Parathyroid adenoma (tissue), 2 donors: ENCODE data around the gene ABHD12.

Experiments used
- H2AFZ ChIP-seq: fragments of 300-600 bp; sonication (generic); one replicate; pipeline ENCODE4 v1.7.0; 2017; ENCODE audit warnings: antibody characterized with exemption, mild to moderate bottlenecking
- H3K27ac ChIP-seq: fragments of 300-600 bp; sonication (generic); one replicate; pipeline ENCODE4 v1.7.0; 2017
- H3K27me3 ChIP-seq: fragments of 300-600 bp; sonication (generic); one replicate; pipeline ENCODE4 v1.7.0; 2017; ENCODE audit warnings: low read length; ENCODE audit not compliant: control insufficient read depth, insufficient read depth
- H3K36me3 ChIP-seq: fragments of 300-600 bp; sonication (generic); one replicate; pipeline ENCODE4 v1.7.0; 2017; ENCODE audit warnings: low read length; ENCODE audit not compliant: control insufficient read depth, insufficient read depth
- H3K4me1 ChIP-seq: fragments of 300-600 bp; sonication (generic); one replicate; pipeline ENCODE4 v1.7.0; 2017; ENCODE audit warnings: control low read depth
- H3K4me2 ChIP-seq: fragments of 300-600 bp; sonication (generic); one replicate; pipeline ENCODE4 v1.7.0; 2017; ENCODE audit warnings: low read length
- H3K4me3 ChIP-seq: fragments of 300-600 bp; sonication (generic); one replicate; pipeline ENCODE4 v1.7.0; 2017; ENCODE audit warnings: low read depth, low read length
- H3K79me2 ChIP-seq: fragments of 300-600 bp; sonication (generic); one replicate; pipeline ENCODE4 v1.7.0; 2017; ENCODE audit warnings: control low read depth
- H3K9ac ChIP-seq: fragments of 300-600 bp; sonication (generic); one replicate; pipeline ENCODE4 v1.7.0; 2017; ENCODE audit warnings: mild to moderate bottlenecking
- H3K9me3 ChIP-seq: fragments of 300-600 bp; sonication (generic); one replicate; pipeline ENCODE4 v1.7.0; 2017; ENCODE audit warnings: low read length; ENCODE audit not compliant: control insufficient read depth
- CTCF ChIP-seq: fragments of 300-600 bp; sonication (generic); IDR thresholded peaks from one replicate; pipeline ENCODE4 v1.7.0; 2017; ENCODE audit warnings: antibody characterized with exemption, mild to moderate bottlenecking
- donor health status: primary hyperparathyroidism.

The ABHD12 gene

DNA sequence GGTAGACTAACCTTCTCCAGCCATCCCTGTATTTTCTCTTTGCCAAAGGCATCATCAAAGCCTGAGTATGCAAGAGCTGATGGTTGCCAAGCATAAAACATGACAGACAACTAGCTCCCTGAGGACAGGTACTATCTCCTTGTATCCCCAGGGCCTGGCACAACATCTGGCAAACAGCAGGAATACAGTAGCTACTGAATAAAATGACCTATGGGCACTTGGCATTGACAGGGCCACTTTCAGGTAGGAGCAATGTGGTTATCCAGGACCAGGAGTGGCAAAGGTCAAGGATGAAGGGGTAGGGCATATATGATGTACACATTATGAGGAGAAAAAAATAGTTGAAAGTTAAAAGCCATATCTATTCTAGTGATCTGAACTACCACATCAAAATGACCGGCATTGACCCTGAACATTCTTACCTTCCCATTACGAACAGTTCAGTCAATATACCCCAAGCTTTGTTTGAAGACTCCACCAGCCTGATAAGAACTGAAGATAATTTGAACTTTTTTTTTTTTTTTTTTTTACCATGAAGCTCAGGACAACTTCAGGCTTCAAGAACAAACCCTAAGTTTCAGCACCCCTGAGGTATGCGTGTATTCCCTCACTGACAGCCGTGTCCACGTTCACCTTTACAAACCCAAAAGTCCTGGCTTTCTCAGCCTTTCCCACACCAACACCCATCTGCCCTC is 12.3 kb downstream of the ABHD12 start:
- Histone ChIP-seq H3K4me2 (no peak overlapping the region), H3K36me3 (no peaks in the 10 kb centered on the region), H3K9ac (no peak overlapping the region), H3K4me1 (no peaks in the 10 kb centered on the region), H3K27ac (no peak overlapping the region), H3K27me3 (no peaks in the 10 kb centered on the region), H3K9me3 (no peaks in the 10 kb centered on the region), H3K4me3 (no peak overlapping the region), H2AFZ (no peak overlapping the region), H3K79me2 (peaks cover 63% of the 10 kb centered on the region)
- TF ChIP-seq CTCF: no peak

- Histone ChIP-seq H3K27me3 (no peaks in the 10 kb centered on the region), H3K9me3 (no peaks in the 10 kb centered on the region), H3K36me3 (no peaks in the 10 kb centered on the region), H3K27ac (no peak overlapping the region), H2AFZ (no peak overlapping the region), H3K9ac (no peak overlapping the region), H3K79me2 (peaks cover 54% of the 10 kb centered on the region), H3K4me3 (no peak overlapping the region), H3K4me2 (no peak overlapping the region), H3K4me1 (no peaks in the 10 kb centered on the region)
- TF ChIP-seq CTCF: no peak
Measured at GRCh38 chr20:25376886-25377285, 13.7 kb downstream of the ABHD12 start.

DNA sequence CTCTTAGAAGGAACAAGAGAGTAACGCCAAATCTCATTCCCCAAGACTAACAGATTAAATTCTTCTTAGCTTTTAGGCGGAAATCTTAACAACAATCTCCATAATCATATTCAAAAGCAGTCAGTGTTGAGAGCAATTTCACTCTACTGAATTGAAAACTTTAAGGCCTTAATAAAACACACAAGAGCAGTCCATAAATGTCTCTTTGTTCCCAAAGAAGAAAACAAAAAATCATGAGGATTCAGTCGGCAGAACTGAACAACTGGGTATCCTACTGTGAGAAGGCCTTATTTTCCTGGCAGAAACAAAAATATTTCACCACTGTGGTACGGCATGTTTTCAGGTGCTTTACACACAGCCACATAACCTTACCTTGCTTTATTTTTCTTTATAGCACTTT is 14.4 kb downstream of the ABHD12 start:
- no peak overlapping the region for H2AFZ ChIP-seq
- no peaks in the 10 kb centered on the region for H3K36me3 ChIP-seq
- peaks cover 51% of the 10 kb centered on the region for H3K79me2 ChIP-seq
- no peak overlapping the region for H3K27ac ChIP-seq
- H3K4me1 ChIP-seq: no peaks in the 10 kb centered on the region
- H3K4me3 ChIP-seq: no peak overlapping the region
- TF ChIP-seq CTCF: no peak
- H3K9ac ChIP-seq: no peak overlapping the region
- no peaks in the 10 kb centered on the region for H3K27me3 ChIP-seq
- no peaks in the 10 kb centered on the region for H3K9me3 ChIP-seq
- H3K4me2 ChIP-seq: no peak overlapping the region

GRCh38 chr20:25374842-25375241 is 15.8 kb downstream of the ABHD12 start:
- TF ChIP-seq CTCF: no peak
- no peaks in the 10 kb centered on the region for H3K9me3 ChIP-seq
- peaks cover 43% of the 10 kb centered on the region for H3K79me2 ChIP-seq
- H3K4me2 ChIP-seq: no peak overlapping the region
- H3K4me1 ChIP-seq: no peaks in the 10 kb centered on the region
- no peak overlapping the region for H3K27ac ChIP-seq
- H2AFZ ChIP-seq: no peak overlapping the region
- H3K9ac ChIP-seq: no peak overlapping the region
- no peaks in the 10 kb centered on the region for H3K36me3 ChIP-seq
- no peak overlapping the region for H3K4me3 ChIP-seq
- H3K27me3 ChIP-seq: no peaks in the 10 kb centered on the region
